Peyer's patch (tissue), 4 donors: ENCODE data around the gene NELFB.

Experiments
- CTCF ChIP-seq, 6 experiments: fragments of 450-650 bp in 4 of 6; fragments of 200-600 bp in 2 of 6; sonication (generic) in 1 of 6; IDR thresholded peaks; one replicate each; pipeline ENCODE4 v1.5.1; 2017 to 2019; ENCODE audit warnings: antibody characterized with exemption in 6 of 6, mild to moderate bottlenecking in 3 of 6, moderate library complexity in 1 of 6
- POLR2A ChIP-seq, 2 donors: fragments of 450-650 bp; IDR thresholded peaks; one replicate each; pipeline ENCODE4 v1.5.1; 2017; ENCODE audit warnings: antibody characterized with exemption in 2 of 2, mild to moderate bottlenecking in 2 of 2, moderate library complexity in 2 of 2

DNA sequence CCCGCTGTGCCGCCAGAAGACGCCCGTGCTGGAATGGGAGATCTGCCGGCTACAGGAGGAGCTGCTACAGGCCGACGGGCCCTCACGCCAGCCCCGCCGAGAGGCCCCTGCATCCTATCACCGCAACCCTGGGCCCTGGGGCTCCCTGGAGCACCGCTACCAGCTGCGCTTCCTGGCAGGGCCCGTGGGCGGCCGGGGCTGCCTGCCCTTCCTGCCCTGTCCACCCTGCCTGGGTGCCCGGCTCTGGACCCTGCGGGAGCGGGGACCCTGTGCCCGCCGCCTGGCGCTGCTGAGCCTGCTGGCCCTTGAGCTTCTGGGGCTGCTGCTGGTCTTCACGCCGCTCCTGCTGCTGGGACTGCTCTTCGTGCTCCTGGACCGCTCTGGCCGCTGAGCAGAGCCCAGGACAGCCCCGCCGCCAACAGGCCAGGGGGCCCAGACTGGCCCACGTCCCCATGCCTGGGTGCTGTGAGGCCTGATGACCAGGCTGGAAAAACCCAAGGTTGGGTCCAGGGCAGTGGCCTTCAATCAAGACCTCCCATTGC is 36.8 kb upstream of the NELFB start:
- TF ChIP-seq CTCF (IDR thresholded peaks at IDR 0.05): no peak
- TF ChIP-seq POLR2A (IDR thresholded peaks at IDR 0.05): no peak
